GM18519 (cell line): Measurements from ENCODE around the gene BMPR1B.

Experiments
- ATAC-seq: cut with Tn5 transposase; IDR thresholded peaks from one replicate; pipeline ENCODE4 v1.9.1; 2021; ENCODE audit warnings: mild to moderate bottlenecking, moderate library complexity; ENCODE audit not compliant: unreplicated experiment, low FRiP score

Gene BMPR1B

GRCh38 chr4:94757192-94758140 lies at the start of gene BMPR1B:
Gene BMPR1B, plus strand, starts transcription at chr4:94757955. Its CDS starts 346,470 bp downstream, at chr4:95104425.
- ATAC-seq = no peak

- ATAC-seq = no peak
These were observed 46.1 kb upstream of the BMPR1B start for GRCh38 chr4:94711635-94712034.

- ATAC-seq = no peak
These were observed 43.2 kb upstream of the BMPR1B start for GRCh38 chr4:94714365-94715160.

GRCh38 chr4:94715726-94716125 lies 42.0 kb upstream of the BMPR1B start:
- ATAC-seq = no peak

GRCh38 chr4:94721310-94721709 lies 36.4 kb upstream of the BMPR1B start:
- no peak for ATAC-seq

- no peak for ATAC-seq
These were observed 35.5 kb upstream of the BMPR1B start for GRCh38 chr4:94722270-94722669.

- ATAC-seq = no peak
These were observed 35.0 kb upstream of the BMPR1B start for GRCh38 chr4:94722748-94723147.

- no peak for ATAC-seq
These were observed 33.6 kb upstream of the BMPR1B start for GRCh38 chr4:94724016-94724790.

GRCh38 chr4:94726524-94727123 lies 31.1 kb upstream of the BMPR1B start:
- no peak for ATAC-seq

- ATAC-seq = no peak
These were observed 29.5 kb upstream of the BMPR1B start for GRCh38 chr4:94728056-94728766.

GRCh38 chr4:94732358-94732698 lies 25.4 kb upstream of the BMPR1B start:
- ATAC-seq = no peak

- no peak for ATAC-seq
These were observed 18.0 kb upstream of the BMPR1B start for GRCh38 chr4:94739741-94740140.

- ATAC-seq = no peak
These were observed 16.5 kb upstream of the BMPR1B start for GRCh38 chr4:94741304-94741703.

- no peak for ATAC-seq
These were observed 13.9 kb upstream of the BMPR1B start for GRCh38 chr4:94743838-94744237.

- ATAC-seq = no peak
These were observed 12.9 kb upstream of the BMPR1B start for GRCh38 chr4:94744850-94745249.

GRCh38 chr4:94746746-94747145 lies 11.0 kb upstream of the BMPR1B start:
- ATAC-seq = no peak

GRCh38 chr4:94758141-94758699 lies 465 bp downstream of the BMPR1B start:
- no peak for ATAC-seq

- no peak for ATAC-seq
These were observed 1.1 kb downstream of the BMPR1B start for GRCh38 chr4:94758700-94759399.

- ATAC-seq = no peak
These were observed 2.0 kb downstream of the BMPR1B start for GRCh38 chr4:94759767-94760211.
